GM19324 (cell line): Measurements from ENCODE around the gene SYNGR1.
"Not testable (repeated sequence)": the region's sequence is repeated elsewhere in the genome, so short reads cannot be mapped to it uniquely, and the experiment has no call there.

Experiments
- ATAC-seq: cut with Tn5 transposase; IDR thresholded peaks from one replicate; pipeline ENCODE4 v1.9.1; 2021; ENCODE audit warnings: mild to moderate bottlenecking, moderate library complexity; ENCODE audit not compliant: unreplicated experiment, low FRiP score

Gene SYNGR1

DNA sequence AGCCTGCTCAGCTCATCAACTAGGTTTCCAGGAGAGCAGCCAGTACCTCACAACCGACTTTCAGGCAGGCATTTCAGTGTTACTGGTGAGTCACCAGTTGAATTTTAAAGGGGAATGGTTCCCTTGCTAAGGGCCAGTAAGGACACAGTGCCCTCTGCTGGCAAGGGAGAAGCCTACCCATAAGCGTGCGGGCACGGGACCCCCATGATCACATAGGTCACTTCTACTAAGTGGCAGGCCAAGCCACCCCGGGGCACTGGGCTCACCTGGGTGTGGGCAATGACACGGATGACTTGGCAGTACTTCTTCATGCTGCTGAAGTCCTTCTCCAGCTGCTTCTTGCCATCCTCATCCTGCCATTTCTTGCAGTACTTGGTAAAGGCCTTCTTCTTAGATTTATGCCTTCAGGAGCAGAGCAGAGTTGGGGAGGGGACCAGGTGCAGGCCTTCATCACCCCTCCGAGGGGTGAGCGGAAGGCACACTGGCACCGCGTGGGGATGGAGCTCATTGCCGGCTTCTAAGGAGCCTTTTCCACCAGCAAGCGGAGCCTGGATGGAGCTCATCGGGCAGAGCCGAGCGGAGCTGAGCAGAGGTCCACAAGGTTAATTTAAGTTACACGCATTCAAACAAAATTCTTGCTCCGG is 33.2 kb upstream of the SYNGR1 start:
- ATAC-seq, result no peak

DNA sequence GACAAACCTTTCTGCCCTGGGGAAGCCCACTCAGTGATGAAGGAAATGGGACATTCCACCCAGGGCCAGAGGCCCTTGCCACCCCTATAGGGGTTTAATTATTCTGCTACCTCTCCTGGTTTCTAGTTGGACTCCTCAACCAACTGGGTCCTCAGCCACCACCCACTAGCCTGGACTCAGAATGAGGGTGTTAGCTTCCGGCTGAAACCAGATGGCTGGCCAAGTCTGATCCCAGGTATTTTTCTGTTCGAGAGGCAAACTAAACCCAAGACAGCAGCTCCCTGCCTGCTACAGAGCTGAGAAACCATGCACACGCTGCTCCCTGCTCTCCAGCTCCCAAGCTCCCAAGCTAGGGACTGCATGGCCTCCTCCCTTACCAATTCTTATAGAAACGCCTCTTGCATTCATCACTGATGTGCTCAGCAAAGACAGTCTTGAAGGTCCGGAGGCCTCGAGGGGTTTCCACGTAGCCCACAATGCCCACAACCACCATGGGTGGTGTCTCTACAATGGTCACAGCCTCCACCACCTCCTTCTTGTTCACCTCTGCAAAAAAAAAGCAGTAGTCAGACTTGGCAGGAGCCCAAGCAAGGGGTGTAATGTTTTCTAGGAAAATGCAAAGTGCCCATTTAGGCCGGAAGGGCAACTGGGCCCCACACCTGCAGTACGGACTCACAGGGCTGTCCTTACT is 32.6 kb upstream of the SYNGR1 start:
- ATAC-seq, result no peak

DNA sequence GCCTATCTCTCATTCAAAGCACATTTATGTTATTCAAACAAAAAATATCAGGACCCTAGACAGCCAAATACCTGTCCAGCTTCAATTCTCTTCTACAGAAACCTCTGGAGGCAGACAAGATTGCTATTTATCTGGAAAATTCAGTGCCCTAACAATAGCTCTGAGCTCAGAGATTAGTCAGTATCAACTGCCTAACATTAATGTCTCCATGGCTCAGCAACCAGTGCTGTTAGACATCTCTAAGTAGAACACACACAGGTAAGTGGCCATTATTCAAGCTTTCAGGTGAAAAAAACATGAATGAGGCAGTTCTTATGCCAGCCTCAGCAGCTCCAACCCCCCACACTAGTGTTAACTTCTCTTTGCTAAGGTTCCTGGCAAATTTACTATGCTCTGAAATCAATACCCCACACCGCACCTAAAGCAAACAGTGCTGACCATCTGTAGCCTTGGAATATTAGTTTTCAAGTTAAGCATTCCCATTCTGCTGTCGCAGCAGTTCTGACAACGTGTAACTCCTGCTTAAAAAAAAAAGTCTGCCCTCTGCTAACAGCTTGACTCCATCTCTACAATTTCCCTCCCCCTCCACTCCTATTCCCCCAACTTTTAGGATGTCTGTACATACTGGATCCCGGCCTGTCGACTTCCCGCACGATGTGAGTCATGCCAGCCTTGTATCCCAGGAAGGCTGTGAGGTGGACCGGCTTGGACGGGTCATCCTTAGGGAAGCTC is 31.9 kb upstream of the SYNGR1 start:
- ATAC-seq, result no peak

DNA sequence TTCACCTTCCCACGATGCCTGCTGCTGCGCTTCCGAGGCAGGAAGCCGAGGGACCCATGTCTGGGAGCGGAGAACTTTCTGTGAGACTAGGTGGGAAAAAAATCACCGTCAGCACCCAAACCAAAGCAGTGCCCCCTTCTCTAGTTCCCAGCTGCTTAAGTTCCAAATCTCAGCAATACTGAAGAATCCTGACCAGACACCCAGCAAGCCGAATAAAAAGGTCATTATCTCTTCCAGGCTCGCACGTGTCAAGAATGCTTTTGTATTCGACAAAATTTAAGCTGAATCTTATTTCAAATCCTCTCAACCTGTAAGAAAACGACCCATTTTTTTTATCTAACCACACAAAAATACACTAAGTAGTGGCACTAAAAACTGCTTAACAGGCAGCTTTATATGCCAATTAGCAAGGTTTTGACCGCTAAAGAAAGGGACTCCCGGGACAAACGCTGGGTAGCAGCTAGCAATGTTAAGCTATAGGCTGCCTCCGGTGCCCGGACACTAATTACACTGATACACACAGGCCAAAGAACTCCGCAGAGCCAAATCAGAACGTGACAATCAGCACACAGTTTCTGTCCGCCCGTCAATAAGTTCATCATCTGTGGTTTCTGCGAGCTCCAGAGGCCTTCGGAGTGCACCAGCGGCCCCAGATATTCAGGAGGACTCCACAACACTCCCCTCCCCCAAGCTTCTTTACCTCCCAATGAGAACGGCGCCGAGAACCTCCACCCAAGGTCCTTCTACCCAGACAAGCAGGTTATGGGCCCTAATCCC is 31.1 kb upstream of the SYNGR1 start:
- ATAC-seq, result no peak

DNA sequence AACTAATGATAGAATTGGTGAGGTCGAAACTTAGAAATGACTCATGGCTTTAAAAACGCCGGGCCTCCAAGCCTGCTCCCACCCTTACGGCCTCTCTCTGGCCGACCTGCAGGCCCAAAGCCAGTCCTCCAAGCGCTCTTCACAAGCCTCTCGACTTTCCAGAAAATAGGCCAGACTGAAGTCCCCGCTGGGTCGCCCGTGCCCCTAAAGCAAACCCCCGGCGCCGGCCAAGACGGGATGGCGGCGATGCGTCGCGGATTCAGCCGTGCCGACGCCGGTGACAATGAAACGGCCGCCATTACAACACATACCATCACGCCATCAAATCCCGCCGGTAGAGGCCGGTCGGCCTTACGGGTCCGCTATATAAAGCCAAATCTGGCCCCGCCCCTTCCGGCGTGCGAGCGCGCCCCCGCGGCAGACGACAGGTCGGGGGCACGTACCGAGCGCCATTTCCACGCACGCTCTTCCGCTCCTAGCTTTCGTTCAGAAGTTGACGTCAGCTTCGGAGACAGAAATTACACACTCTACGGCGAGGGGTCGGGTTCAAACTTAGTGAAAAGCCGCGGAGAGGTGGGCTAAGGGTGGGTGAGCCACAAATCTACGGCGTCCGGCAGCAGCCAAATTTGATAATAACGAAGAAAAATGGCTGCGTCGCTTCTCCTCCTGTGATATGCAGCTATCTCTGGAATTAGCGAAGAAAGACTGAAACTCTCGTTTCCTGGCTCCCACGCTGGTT is 30.3 kb upstream of the SYNGR1 start, which contains the start of gene RPL3:
RPL3 (minus strand) TSS at position 340 of the 739 bp plus-strand sequence; CDS start at position 314, 26 bp downstream.
- ATAC-seq, result peak; percentile 93

DNA sequence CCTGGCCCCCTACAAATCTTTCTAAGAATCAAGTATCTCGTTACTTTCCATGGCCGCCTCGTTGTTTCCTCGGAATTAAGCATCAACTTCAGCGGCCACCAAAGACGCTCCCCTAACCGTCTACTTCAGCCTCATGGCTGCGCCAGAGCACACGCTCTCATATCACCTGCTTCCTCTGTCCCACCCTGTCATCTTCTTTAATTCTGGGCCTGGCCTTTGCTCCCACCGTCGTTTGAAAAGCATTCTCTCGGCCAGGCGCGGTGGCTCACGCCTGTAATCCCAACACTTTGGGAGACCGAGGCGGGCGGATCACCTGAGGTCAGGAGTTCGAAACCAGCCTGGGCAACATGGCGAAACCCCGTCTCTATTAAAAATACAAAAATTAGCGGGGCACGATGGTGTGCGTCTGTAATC is 29.2 kb upstream of the SYNGR1 start:
- ATAC-seq, result not testable (repeated sequence)

DNA sequence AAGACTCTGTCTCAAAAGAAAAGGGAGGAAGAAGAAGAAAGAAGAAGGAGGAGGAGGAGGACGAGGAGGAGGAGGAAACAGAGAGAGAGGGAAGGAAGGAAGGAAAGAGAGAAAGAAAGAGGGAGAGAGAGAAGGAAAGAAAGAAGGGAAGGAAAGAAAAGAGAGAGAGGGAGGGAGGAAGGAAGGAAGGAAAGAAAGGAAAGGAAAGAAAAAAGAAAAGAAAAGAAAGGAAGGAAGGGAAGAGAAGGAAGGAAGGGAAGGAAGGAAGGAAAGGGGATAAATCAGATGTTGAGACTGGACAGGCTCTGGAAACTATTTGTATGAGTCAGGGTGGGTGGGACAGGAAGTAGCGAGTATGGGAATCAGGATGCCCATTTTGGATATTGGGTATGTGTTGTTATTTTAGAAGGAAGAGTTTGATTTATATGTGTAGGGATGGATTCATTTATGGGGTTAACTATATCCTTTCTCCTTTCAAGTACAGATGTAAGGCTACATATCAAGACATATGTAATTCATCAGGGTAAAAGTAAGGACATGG is 24.3 kb upstream of the SYNGR1 start:
- no peak for ATAC-seq

DNA sequence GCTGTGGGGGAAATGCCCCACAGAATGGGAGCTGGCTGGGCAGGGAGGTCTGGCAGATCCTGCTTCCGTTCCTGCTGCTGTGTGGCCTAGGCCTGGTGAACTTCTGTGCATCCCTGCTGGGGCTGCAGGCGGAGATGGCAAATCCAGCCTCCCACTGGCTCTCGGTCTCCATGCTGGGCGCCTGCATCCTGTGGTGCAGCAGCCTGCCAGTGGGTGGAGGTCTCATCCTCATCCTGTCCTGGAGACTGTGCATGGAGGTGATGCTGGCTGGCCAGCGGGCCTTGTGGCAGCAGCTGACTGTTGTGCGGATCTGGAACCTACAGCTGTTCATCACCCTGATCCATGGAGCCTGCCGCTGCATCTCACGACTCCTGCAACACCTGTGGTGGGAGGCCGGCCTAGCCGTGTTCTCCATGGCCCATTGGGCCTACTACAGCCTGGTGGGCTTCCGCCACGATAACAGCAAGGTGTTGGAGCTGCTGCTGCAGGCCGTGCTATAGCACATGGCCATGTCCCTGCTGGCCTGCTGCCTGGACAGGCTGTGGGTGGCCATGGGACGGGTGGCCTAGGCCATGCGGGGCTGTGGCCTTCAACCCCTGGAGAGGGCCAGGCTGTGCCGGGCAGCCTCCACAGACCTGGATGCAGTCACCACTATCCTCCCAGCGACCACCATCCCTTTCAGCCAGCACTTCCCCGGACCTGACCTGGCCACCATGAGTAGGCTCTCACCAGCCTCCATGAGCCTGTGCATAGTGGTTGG is 21.6 kb upstream of the SYNGR1 start:
- no peak for ATAC-seq

DNA sequence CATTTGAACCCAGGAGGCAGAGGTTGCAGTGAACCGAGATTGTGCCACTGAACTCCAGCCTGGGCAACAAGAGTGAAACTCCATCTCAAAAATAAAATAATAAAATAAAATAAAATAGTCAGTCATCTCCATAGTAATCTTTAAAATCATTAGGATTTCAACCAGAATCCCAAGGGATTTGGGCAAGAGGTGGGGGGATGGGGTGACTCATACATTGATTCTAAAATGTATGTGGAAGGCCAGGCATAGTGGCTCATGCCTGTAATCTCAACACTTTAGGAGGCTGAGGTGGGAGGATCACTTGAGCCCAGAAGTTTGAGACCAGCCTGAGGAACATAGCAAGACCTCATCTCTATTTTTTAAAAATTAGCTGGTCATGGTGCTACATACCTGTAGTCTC is 19.2 kb upstream of the SYNGR1 start:
- ATAC-seq, result not testable (repeated sequence)

DNA sequence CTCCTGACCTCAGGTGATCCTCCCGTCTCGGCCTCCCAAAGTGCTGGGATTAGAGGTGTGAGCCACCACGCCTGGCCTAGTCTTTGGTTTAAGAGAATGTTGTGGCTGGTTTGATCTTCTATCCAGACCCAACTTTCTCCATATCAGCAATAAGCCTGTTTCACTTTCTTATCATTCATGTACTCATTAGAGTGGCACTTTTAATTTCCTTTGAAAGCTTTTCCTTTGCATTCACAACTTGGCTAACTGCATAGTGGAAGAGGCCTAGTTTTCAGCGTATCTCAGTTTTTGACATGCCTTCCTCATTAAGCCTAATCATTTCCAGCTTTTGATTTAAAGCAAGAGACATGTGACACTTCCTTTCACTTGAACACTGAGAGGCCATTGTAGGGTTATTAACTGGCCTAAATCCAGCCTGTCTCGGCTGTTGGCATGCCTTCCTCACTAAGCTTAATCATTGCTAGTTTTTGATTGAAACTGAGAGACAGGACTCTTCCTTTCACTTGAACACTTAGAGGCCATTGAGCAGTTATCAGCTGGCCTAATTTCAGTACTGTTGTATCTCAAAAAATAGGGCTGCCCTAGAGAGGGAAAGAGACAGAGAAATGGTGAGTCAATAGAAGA is 17.2 kb upstream of the SYNGR1 start:
- no peak for ATAC-seq

DNA sequence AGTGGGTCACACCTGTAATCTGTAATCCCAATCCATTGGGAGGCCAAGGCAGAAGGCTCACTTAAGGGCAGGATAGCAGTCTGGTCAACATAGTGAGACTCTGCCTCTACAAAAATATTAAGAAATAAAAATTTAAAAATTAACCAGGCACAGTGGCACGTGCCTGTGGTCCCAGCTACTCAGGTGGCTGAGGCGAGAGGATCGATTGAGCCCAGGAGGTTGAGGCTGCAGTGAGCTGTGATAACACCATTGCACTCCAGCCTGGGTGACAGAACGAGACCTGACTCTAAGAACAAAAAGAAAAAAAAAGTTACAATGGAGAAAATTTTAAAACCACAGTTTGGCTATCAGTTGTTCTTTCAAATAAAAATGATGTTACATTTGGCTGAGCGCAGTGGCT is 13.4 kb upstream of the SYNGR1 start:
- ATAC-seq, result no peak

DNA sequence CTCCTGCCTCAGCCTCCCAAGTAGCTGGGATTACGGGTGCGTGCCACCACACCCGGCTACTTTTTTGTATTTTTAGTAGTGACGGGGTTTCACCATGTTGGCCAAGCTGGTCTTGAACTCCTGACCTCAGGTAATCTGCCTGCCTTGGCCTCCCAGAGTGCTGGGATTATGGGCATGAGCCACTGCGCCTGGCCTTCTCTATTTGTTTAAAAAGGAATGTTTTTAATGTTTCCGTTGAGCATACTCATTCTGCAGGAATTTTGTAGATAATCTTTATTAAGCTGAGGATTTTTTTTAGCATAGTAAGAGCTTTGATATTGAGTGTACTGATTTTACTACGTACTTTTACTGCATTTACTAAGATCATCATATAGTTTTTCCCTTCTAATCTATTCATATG is 10.0 kb upstream of the SYNGR1 start:
- not testable (repeated sequence) for ATAC-seq

DNA sequence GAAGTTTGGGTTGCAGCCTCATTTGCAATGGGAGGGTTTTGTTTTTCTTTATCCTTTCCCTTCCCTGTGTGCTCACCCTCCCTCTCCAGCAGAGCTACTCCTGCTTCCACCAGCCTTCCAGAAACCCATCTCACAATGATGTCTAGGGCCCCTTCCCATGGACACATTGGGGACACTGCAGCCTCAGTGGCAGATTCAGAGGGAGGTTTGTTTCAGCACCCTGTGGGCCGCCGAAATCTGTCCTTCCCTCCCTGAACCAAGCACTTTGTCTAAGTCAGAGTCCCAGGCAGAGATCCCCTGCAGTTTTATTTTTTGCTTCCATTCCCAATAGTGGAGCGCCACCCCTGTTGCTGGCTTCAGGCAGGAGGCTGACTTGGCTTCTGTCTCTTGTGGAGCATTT is 8.6 kb upstream of the SYNGR1 start:
- ATAC-seq, result no peak

DNA sequence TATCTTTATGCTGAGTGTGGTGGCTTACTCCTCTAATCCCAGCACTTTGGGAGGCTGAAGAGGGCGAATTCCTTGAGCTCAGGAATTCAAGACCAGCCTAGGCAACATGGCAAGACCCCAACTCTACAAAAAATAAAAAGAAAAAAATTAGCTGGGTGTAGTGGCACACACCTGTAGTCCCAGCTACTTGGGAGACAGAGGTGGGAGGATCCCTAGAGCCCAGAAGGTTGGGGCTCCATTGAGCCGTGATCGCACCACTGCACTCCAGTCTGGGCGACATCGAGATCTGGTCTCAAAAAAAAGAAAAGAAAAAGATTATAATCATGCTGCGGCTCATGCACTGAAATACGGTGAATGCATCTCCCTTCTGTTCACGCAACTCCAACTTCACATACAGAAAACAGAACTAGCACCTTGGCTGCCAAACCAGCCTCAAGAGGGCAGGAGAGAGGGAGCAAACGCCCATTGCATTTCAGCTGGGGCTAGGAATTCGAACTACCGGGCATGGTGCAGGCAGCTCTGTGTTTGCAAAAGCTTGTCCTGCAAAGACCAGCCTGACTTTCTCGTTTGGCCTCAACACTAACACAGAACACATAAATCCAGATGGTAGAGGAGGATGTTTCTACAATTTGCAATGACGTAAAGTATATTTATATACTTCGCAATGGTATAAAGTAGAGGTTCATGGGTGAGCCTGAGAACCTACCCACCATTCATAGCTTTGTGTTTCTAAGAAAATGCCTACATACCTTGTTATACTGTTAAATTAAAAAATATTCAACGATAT is 6.3 kb upstream of the SYNGR1 start:
- ATAC-seq, result no peak

DNA sequence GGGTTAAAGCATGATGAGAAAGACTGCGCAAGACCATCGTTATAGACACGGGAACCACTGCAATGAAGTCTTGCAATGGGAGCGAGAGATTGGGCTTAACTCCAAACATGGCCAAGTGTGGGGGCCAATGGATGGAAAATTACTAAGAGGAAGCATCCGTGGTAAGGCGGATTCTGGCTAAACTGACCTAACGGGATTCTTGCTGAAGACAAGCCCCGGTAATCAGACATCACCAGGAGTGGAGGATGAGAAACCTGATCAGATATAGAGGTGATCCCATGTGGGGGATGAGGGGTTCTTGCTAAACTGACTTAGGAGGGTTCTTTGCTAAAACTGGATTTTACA is 5.8 kb upstream of the SYNGR1 start:
- ATAC-seq, result no peak

DNA sequence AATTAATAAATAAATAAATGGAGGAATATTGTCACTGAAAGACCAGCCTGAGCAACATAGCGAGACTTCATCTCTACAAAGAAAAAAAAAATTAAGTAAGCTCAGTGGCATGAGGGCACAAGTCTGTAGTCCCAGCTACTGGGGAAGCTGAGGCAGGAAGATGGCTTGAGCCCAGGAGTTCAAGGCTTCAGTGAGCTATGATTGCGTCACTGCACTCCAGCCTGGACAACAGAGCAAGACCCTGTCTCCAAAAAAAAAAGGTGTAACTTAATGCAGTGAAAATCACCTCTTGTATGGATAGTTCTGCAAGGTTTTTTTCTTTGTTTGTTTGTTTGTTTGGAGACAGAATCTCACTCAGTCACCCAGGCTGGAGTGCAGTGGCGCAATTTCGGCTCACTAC is 4.6 kb upstream of the SYNGR1 start:
- ATAC-seq, result no peak

DNA sequence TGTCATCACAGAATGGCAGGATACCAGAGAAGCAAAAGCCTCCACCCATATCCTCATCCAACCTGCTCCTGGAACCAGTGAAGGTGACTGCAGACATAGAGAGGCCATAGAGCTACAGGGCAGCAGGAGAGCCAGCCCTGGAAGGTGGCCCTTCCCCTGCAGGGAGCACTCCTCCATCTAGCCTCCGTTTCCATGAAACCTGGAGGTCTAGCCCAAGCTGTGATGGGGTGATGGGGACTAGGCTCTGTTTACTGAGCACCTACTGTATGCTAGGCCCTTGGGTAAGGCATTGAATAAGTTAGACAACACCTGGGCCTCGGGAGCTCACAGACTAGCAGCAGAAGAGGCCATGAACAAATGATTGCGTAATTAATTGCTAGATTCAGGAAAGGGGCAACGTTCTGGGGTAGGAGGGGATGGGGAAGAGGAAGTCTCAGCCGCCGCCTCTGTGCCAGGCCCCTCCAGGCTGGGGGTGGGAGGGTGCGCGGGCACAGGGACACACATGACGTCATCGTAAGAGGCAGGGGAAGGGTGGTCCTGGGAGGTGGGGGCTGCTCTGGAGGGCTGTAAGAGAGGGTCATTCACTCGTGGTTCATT is 784 bp upstream of the SYNGR1 start:
- ATAC-seq, result no peak

DNA sequence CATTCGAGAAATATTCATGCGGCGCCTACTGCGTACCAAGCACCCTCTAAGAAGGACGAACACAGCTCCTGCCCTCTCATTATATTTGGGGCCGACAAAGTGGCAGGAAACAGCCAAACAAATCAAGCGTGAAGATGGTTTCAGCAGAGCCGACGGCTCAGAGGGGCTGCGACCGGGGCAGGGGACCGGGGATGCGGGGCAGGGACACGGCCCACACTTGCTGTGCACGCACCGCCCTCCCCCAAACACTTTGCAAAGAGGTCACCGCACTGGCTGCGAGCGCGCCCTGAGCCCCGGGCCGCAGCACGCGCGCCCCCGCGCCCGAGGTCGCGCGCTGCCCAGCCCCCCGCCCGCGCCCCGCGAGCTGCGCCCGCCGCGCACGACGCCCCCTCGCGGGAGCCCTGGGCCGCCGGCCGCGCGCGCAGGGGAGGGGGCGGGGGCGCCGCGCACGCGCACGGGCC is 255 bp upstream of the SYNGR1 start:
- no peak for ATAC-seq
